ENCODE results near the gene AKR1E2.

DNA sequence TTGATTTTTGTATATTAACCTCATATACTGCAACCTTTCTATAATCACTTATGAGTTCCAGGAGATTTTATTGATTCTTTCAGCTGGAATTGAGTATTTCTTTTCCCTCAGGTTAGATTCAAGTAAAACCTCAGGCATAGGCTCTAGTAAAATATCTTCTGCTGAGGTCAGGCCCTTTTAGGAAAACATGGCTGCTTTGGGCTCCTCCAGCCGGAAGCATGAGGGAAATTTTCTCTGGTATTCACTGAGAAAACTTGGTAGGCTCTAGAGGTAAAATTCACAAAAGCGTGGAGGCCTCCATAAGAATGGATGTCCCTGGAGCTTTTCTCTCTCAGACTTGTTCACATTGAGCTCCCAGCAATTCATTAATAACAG is 56.7 kb downstream of the AKR1E2 start:
- TF ChIP-seq, protein P1, sequence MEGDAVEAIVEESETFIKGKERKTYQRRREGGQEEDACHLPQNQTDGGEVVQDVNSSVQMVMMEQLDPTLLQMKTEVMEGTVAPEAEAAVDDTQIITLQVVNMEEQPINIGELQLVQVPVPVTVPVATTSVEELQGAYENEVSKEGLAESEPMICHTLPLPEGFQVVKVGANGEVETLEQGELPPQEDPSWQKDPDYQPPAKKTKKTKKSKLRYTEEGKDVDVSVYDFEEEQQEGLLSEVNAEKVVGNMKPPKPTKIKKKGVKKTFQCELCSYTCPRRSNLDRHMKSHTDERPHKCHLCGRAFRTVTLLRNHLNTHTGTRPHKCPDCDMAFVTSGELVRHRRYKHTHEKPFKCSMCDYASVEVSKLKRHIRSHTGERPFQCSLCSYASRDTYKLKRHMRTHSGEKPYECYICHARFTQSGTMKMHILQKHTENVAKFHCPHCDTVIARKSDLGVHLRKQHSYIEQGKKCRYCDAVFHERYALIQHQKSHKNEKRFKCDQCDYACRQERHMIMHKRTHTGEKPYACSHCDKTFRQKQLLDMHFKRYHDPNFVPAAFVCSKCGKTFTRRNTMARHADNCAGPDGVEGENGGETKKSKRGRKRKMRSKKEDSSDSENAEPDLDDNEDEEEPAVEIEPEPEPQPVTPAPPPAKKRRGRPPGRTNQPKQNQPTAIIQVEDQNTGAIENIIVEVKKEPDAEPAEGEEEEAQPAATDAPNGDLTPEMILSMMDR (IDR thresholded peaks at IDR 0.05; ENCODE audit: insufficient read depth, low read depth, low read length), result no peak
- TF ChIP-seq EZH2 (IDR thresholded peaks at IDR 0.05; ENCODE audit: insufficient read depth, low read length), result no peak
